Activated naive CD8-positive, alpha-beta T cell treated with anti-CD3 and anti-CD28 coated beads, Interleukin-2, amount 10 ng/mL, durations not matched to agents 7 days and 5 days (primary cell): ENCODE results near the gene SPAG9. TPM values are rescaled to one million over a fixed set of nuclear protein-coding genes. Genes with fewer than 3 reads are reported as not detected.
A peak's percentile ranks its signal among the peaks of the same experiment; 100 is the strongest.

Experiments
- ATAC-seq: fragments of 150-1000 bp; cut with Tn5 transposase; one replicate; pipeline ENCODE4 v1.10.0; 2021; ENCODE audit warnings: low read depth, moderate library complexity
- POLR2A ChIA-PET: fragments of 350-600 bp; sonication (Branson Sonifier 250); formaldehyde crosslinking; loops from one replicate; lab custom pipeline; 2021; ENCODE audit warnings: antibody characterized with exemption; lab: Charles Lee
- DNase-seq: peaks from one replicate; pipeline ENCODE4 v3.0.0; 2021
- H3K27ac Mint-ChIP-seq: one replicate; pipeline ENCODE4 v1.8.0; 2022; ENCODE audit warnings: mild to moderate bottlenecking, mixed read lengths
- H3K27me3 Mint-ChIP-seq: one replicate; pipeline ENCODE4 v1.8.0; 2022; ENCODE audit warnings: mild to moderate bottlenecking, moderate library complexity, mixed read lengths
- H3K36me3 Mint-ChIP-seq: one replicate; pipeline ENCODE4 v1.8.0; 2021; ENCODE audit warnings: mild to moderate bottlenecking, mixed read lengths
- H3K4me1 Mint-ChIP-seq: one replicate; pipeline ENCODE4 v1.8.0; 2021; ENCODE audit warnings: mixed read lengths
- H3K4me3 Mint-ChIP-seq: one replicate; pipeline ENCODE4 v1.8.0; 2022; ENCODE audit warnings: mild to moderate bottlenecking, moderate library complexity, mixed read lengths
- H3K9me3 Mint-ChIP-seq: one replicate; pipeline ENCODE4 v1.8.0; 2021; ENCODE audit warnings: mixed read lengths
- total RNA-seq, 2 experiments: library from RNA; stranded (reverse); gene quantifications; one replicate each; pipeline ENCODE4 v1.2.3, GENCODE V29; 2021

SPAG9 gene
- total RNA-seq, 2 experiments from 2014 or later: 52.3 to 62.9 TPM

GRCh38 chr17:50956409-50956749, 164.3 kb downstream of the SPAG9 start:
- H3K27me3 Mint-ChIP-seq: peaks cover 4% of the 10 kb centered on the region

GRCh38 chr17:50955667-50956120, 165.0 kb downstream of the SPAG9 start:
- Mint-ChIP-seq H3K27me3 (peaks cover 4% of the 10 kb centered on the region), H3K36me3 (no peaks in the 10 kb centered on the region), H3K4me1 (peaks cover 13% of the 10 kb centered on the region), H3K4me3 (no peak overlapping the region), H3K27ac (no peak overlapping the region), H3K9me3 (no peaks in the 10 kb centered on the region)
- no peak for DNase-seq
- POLR2A ChIA-PET: interaction anchor here (0.6 to 15.9 kb wide), 4 partner anchors 43 to 103 kb away, joined by 3 to 247 read pairs (median 6); partner anchors contain the start of gene TOB1
- no peak for ATAC-seq

More at GRCh38 chr17:50956409-50956749, 164.3 kb downstream of the SPAG9 start:
- peaks cover 10% of the 10 kb centered on the region for H3K4me1 Mint-ChIP-seq
- DNase-seq (no peak), ATAC-seq (peak; percentile 7)
- no peak overlapping the region for H3K4me3 Mint-ChIP-seq
- POLR2A ChIA-PET: interaction anchor here (1.0 to 15.9 kb wide), 2 partner anchors 90 to 104 kb away, joined by 9 to 247 read pairs; partner anchors contain the start of gene TOB1
- no peak overlapping the region for H3K27ac Mint-ChIP-seq
- H3K36me3 Mint-ChIP-seq: no peaks in the 10 kb centered on the region
- H3K9me3 Mint-ChIP-seq: no peaks in the 10 kb centered on the region

GRCh38 chr17:50955160-50955559, 165.5 kb downstream of the SPAG9 start:
- ATAC-seq: no peak
- no peak for DNase-seq
- Mint-ChIP-seq H3K4me3 (no peak overlapping the region), H3K4me1 (peaks cover 18% of the 10 kb centered on the region), H3K9me3 (no peaks in the 10 kb centered on the region), H3K27ac (peak overlapping the region; percentile 73), H3K36me3 (no peaks in the 10 kb centered on the region), H3K27me3 (peaks cover 4% of the 10 kb centered on the region)
- POLR2A ChIA-PET: interaction anchor here (0.6 to 15.9 kb wide), 5 partner anchors 10 to 103 kb away, joined by 3 to 247 read pairs (median 5); partner anchors contain the start of gene TOB1

GRCh38 chr17:50954641-50955121, 166.0 kb downstream of the SPAG9 start:
- Mint-ChIP-seq H3K27ac (peak overlapping the region; percentile 73), H3K27me3 (peaks cover 4% of the 10 kb centered on the region), H3K9me3 (no peaks in the 10 kb centered on the region), H3K36me3 (no peaks in the 10 kb centered on the region), H3K4me1 (peaks cover 18% of the 10 kb centered on the region), H3K4me3 (no peak overlapping the region)
- DNase-seq (no peak), ATAC-seq (no peak)
- POLR2A ChIA-PET: interaction anchor here (0.6 to 15.9 kb wide), 4 partner anchors 10 to 102 kb away, joined by 3 to 247 read pairs (median 4); partner anchors contain the start of gene TOB1

- Mint-ChIP-seq H3K9me3 (no peaks in the 10 kb centered on the region), H3K36me3 (no peaks in the 10 kb centered on the region), H3K27ac (peak overlapping the region; percentile 61), H3K27me3 (peaks cover 4% of the 10 kb centered on the region), H3K4me1 (peaks cover 18% of the 10 kb centered on the region), H3K4me3 (no peak overlapping the region)
- DNase-seq (no peak), ATAC-seq (no peak)
- POLR2A ChIA-PET: interaction anchor here (1.7 to 15.9 kb wide), 3 partner anchors 88 to 102 kb away, joined by 5 to 247 read pairs (median 12); partner anchors contain the start of gene TOB1
Observed at GRCh38 chr17:50953831-50954601, 166.7 kb downstream of the SPAG9 start.

GRCh38 chr17:50953518-50953830, 167.2 kb downstream of the SPAG9 start:
- ATAC-seq: no peak
- POLR2A ChIA-PET: interaction anchor here (3.2 to 15.9 kb wide), 2 partner anchors 87 to 101 kb away, joined by 12 to 247 read pairs; partner anchors contain the start of gene TOB1
- H3K4me1 Mint-ChIP-seq: peaks cover 19% of the 10 kb centered on the region
- no peak overlapping the region for H3K4me3 Mint-ChIP-seq
- peaks cover 4% of the 10 kb centered on the region for H3K27me3 Mint-ChIP-seq
- no peak overlapping the region for H3K27ac Mint-ChIP-seq
- no peak for DNase-seq
- no peaks in the 10 kb centered on the region for H3K9me3 Mint-ChIP-seq
- no peaks in the 10 kb centered on the region for H3K36me3 Mint-ChIP-seq

GRCh38 chr17:50952889-50953288, 167.8 kb downstream of the SPAG9 start:
- no peak overlapping the region for H3K4me3 Mint-ChIP-seq
- no peaks in the 10 kb centered on the region for H3K36me3 Mint-ChIP-seq
- H3K9me3 Mint-ChIP-seq: no peaks in the 10 kb centered on the region
- POLR2A ChIA-PET: interaction anchor here (3.2 to 15.9 kb wide), 2 partner anchors 87 to 101 kb away, joined by 12 to 247 read pairs; partner anchors contain the start of gene TOB1
- DNase-seq (no peak), ATAC-seq (no peak)
- H3K27me3 Mint-ChIP-seq: peaks cover 4% of the 10 kb centered on the region
- H3K27ac Mint-ChIP-seq: no peak overlapping the region
- peaks cover 22% of the 10 kb centered on the region for H3K4me1 Mint-ChIP-seq

- ATAC-seq (no peak), DNase-seq (no peak)
- Mint-ChIP-seq H3K4me1 (peaks cover 22% of the 10 kb centered on the region), H3K36me3 (no peaks in the 10 kb centered on the region), H3K4me3 (no peak overlapping the region), H3K27me3 (peaks cover 4% of the 10 kb centered on the region), H3K9me3 (no peaks in the 10 kb centered on the region), H3K27ac (no peak overlapping the region)
- POLR2A ChIA-PET: interaction anchor here (3.2 to 15.9 kb wide), 2 partner anchors 86 to 100 kb away, joined by 12 to 247 read pairs; partner anchors contain the start of gene TOB1
Observed at GRCh38 chr17:50952013-50952412, 168.7 kb downstream of the SPAG9 start.

- POLR2A ChIA-PET: interaction anchor here (0.9 to 15.9 kb wide), 4 partner anchors 84 to 98 kb away, joined by 4 to 247 read pairs (median 14); partner anchors contain the start of gene TOB1
- H3K4me1 Mint-ChIP-seq: peaks cover 22% of the 10 kb centered on the region
- DNase-seq: peak; percentile 72
- H3K36me3 Mint-ChIP-seq: no peaks in the 10 kb centered on the region
- no peak overlapping the region for H3K4me3 Mint-ChIP-seq
- peak; percentile 86 for ATAC-seq
- H3K9me3 Mint-ChIP-seq: no peaks in the 10 kb centered on the region
- H3K27ac Mint-ChIP-seq: peak overlapping the region; percentile 38
- H3K27me3 Mint-ChIP-seq: peaks cover 4% of the 10 kb centered on the region
Observed at GRCh38 chr17:50949989-50950877, 170.4 kb downstream of the SPAG9 start.

GRCh38 chr17:50949128-50949988, 171.3 kb downstream of the SPAG9 start:
- DNase-seq (no peak), ATAC-seq (no peak)
- POLR2A ChIA-PET: interaction anchor here (0.5 to 15.9 kb wide), 5 partner anchors 66 to 97 kb away, joined by 3 to 247 read pairs (median 6); partner anchors contain the start of gene TOB1
- H3K36me3 Mint-ChIP-seq: no peaks in the 10 kb centered on the region
- no peaks in the 10 kb centered on the region for H3K9me3 Mint-ChIP-seq
- peaks cover 22% of the 10 kb centered on the region for H3K4me1 Mint-ChIP-seq
- H3K27me3 Mint-ChIP-seq: peaks cover 1% of the 10 kb centered on the region
- no peak overlapping the region for H3K4me3 Mint-ChIP-seq
- no peak overlapping the region for H3K27ac Mint-ChIP-seq

GRCh38 chr17:50948711-50949110, 172.0 kb downstream of the SPAG9 start:
- ATAC-seq: no peak
- DNase-seq: no peak
- no peak overlapping the region for H3K27ac Mint-ChIP-seq
- POLR2A ChIA-PET: interaction anchor here (0.5 to 15.9 kb wide), 3 partner anchors 66 to 96 kb away, joined by 3 to 247 read pairs (median 16); partner anchors contain the start of gene TOB1
- H3K4me3 Mint-ChIP-seq: no peak overlapping the region
- no peaks in the 10 kb centered on the region for H3K36me3 Mint-ChIP-seq
- H3K27me3 Mint-ChIP-seq: no peaks in the 10 kb centered on the region
- H3K4me1 Mint-ChIP-seq: peaks cover 20% of the 10 kb centered on the region
- H3K9me3 Mint-ChIP-seq: no peaks in the 10 kb centered on the region
